Lung (tissue), 12 donors: ENCODE measurements around the gene FH. TPM values are rescaled to one million over a fixed set of nuclear protein-coding genes. Genes with fewer than 3 reads are reported as not detected.

Source experiments
- ATAC-seq: fragments of 200-7000 bp; cut with Tn5 transposase; one replicate; pipeline ENCODE4 v1.9.1; 2020; ENCODE audit warnings: moderate number of reproducible peaks; ENCODE audit not compliant: insufficient read depth, low FRiP score
- DNase-seq, 3 donors: peaks; one replicate each; pipeline ENCODE4 v3.0.0-alpha.2; 2013 to 2017
- H3K27ac ChIP-seq, 2 donors: one replicate each; pipeline ENCODE4 v1.5.1; 2013; ENCODE audit warnings: mild to moderate bottlenecking in 2 of 2, moderate library complexity in 2 of 2, control low read depth in 1 of 2, inconsistent platforms in 1 of 2, low read depth in 1 of 2, low read length in 1 of 2
- H3K27me3 ChIP-seq, 3 donors: one replicate each; pipeline ENCODE4 v1.5.1; 2013; ENCODE audit warnings: low read length in 2 of 3; ENCODE audit not compliant: control insufficient read depth in 3 of 3, insufficient read depth in 3 of 3
- H3K36me3 ChIP-seq, 4 donors: one replicate each; pipeline ENCODE4 v1.5.1; 2013; ENCODE audit warnings: low read length in 4 of 4, mild to moderate bottlenecking in 1 of 4, moderate library complexity in 1 of 4; ENCODE audit not compliant: control insufficient read depth in 4 of 4, insufficient read depth in 4 of 4
- H3K4me1 ChIP-seq, 5 donors: one replicate each; pipeline ENCODE4 v1.5.1; 2013; ENCODE audit warnings: low read length in 5 of 5, mild to moderate bottlenecking in 2 of 5, moderate library complexity in 1 of 5; ENCODE audit not compliant: control insufficient read depth in 5 of 5, insufficient read depth in 5 of 5
- H3K4me3 ChIP-seq: one replicate; pipeline ENCODE4 v1.5.1; 2013; ENCODE audit warnings: mild to moderate bottlenecking, control low read depth, moderate library complexity
- H3K9ac ChIP-seq, 2 donors: one replicate each; pipeline ENCODE4 v1.5.1; 2013; ENCODE audit warnings: low read length in 2 of 2, control low read depth in 1 of 2; ENCODE audit not compliant: insufficient read depth in 1 of 2
- H3K9me3 ChIP-seq, 4 donors: one replicate each; pipeline ENCODE4 v1.5.1; 2013; ENCODE audit warnings: low read length in 3 of 4, mild to moderate bottlenecking in 1 of 4, moderate library complexity in 1 of 4; ENCODE audit not compliant: control insufficient read depth in 4 of 4, insufficient read depth in 3 of 4
- WGBS, 2 donors: extraction: QIAGEN DNeasy Blood & Tissue Kit; methylation state at CpG; one replicate each; pipeline ENCODE4 v1.1.7; 2013; 5-methylcytosine and 5-hydroxymethylcytosine counted together
- polyA plus RNA-seq, 2 donors: library from polyadenylated mRNA; stranded (reverse); fragments of 200-250 nt; gene quantifications; one replicate each; pipeline ENCODE4 v1.2.1, GENCODE V29; 2013
- total RNA-seq, 2 donors: library from RNA; depleted of rRNA in 1 of 2; stranded (reverse); fragments of >200 nt in 1 of 2; gene quantifications; one replicate each; pipeline ENCODE4 v1.2.1, GENCODE V29; 2014 to 2021
- TF ChIP-seq, protein P1 (sequence below): IDR thresholded peaks from 2 replicates; pipeline ENCODE4 v1.5.1; 2012; ENCODE audit warnings: mild to moderate bottlenecking; ENCODE audit errors: control extremely low read depth, extremely low read depth
- donor health status: control.
- donor health status: control.
- donor health status: Bipolar disorder and iron deficiency.
- donor health status: healthy.
- donor health status: DM: yes; HTN: yes; CAD: no.

The FH gene
- total and polyA plus RNA-seq, 4 donors, result 41.3 to 49.6 (median 43.4) TPM

GRCh38 chr1:241485145-241485544 is 34.4 kb downstream of the FH start:
- H3K27me3 ChIP-seq, result no peaks in the 10 kb centered on the region
- TF ChIP-seq, protein P1, sequence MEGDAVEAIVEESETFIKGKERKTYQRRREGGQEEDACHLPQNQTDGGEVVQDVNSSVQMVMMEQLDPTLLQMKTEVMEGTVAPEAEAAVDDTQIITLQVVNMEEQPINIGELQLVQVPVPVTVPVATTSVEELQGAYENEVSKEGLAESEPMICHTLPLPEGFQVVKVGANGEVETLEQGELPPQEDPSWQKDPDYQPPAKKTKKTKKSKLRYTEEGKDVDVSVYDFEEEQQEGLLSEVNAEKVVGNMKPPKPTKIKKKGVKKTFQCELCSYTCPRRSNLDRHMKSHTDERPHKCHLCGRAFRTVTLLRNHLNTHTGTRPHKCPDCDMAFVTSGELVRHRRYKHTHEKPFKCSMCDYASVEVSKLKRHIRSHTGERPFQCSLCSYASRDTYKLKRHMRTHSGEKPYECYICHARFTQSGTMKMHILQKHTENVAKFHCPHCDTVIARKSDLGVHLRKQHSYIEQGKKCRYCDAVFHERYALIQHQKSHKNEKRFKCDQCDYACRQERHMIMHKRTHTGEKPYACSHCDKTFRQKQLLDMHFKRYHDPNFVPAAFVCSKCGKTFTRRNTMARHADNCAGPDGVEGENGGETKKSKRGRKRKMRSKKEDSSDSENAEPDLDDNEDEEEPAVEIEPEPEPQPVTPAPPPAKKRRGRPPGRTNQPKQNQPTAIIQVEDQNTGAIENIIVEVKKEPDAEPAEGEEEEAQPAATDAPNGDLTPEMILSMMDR, result no peak
- DNase-seq (no peak), ATAC-seq (no peak)
- no peaks in the 10 kb centered on the region for H3K4me1 ChIP-seq
- WGBS, 2 donors, result 89 to 93% methylated on average over 3 of the region's 3 CpGs
- H3K36me3 ChIP-seq, result no peaks in the 10 kb centered on the region
- H3K27ac ChIP-seq, result no peak overlapping the region
- H3K9me3 ChIP-seq, result peaks cover 0 to 2% (median 0%) of the 10 kb centered on the region in 4 donors
- H3K9ac ChIP-seq, result no peak overlapping the region
- no peak overlapping the region for H3K4me3 ChIP-seq

GRCh38 chr1:241482761-241483250 is 36.7 kb downstream of the FH start:
- DNase-seq (no peak), ATAC-seq (no peak)
- H3K9me3 ChIP-seq, result peaks cover 0 to 2% (median 0%) of the 10 kb centered on the region in 4 donors
- H3K4me1 ChIP-seq, result no peaks in the 10 kb centered on the region
- H3K9ac ChIP-seq, result no peak overlapping the region
- WGBS, 2 donors, result 57 to 79% methylated on average over 1 of the region's 1 CpG
- no peak overlapping the region for H3K4me3 ChIP-seq
- no peaks in the 10 kb centered on the region for H3K27me3 ChIP-seq
- no peaks in the 10 kb centered on the region for H3K36me3 ChIP-seq
- TF ChIP-seq, protein P1, result no peak
- no peak overlapping the region for H3K27ac ChIP-seq

DNA sequence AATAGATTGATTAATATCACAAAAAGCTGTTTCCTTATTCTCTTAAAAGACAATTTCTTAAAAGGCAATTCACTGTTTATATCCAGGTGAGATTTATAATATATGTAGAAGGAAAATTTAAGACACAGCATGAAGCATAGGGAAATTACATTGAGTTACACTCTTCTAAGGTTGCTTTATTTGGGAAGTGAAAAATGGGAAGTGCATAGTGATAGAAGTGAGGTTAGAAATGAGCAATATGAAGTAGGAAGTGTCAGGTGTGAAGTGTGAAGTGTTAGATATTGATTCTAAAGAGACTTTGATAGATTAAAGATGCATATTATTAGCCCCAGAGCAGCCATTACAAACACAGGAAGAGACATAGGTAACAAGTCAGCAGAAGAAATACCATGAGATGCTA is 40.3 kb downstream of the FH start:
- Histone ChIP-seq H3K4me3 (no peak overlapping the region), H3K27me3 (no peaks in the 10 kb centered on the region), H3K4me1 (no peaks in the 10 kb centered on the region), H3K9ac (no peak overlapping the region), H3K9me3 (peaks cover 0 to 2% (median 0%) of the 10 kb centered on the region in 4 donors), H3K27ac (no peak overlapping the region), H3K36me3 (no peaks in the 10 kb centered on the region)
- TF ChIP-seq, protein P1, result no peak
- no peak for ATAC-seq
- no peak for DNase-seq

GRCh38 chr1:241475671-241476070 is 43.9 kb downstream of the FH start:
- Histone ChIP-seq H3K27ac (no peak overlapping the region), H3K4me1 (no peaks in the 10 kb centered on the region), H3K36me3 (no peaks in the 10 kb centered on the region), H3K9ac (no peak overlapping the region), H3K4me3 (no peak overlapping the region), H3K27me3 (no peaks in the 10 kb centered on the region), H3K9me3 (peaks cover 0 to 2% (median 0%) of the 10 kb centered on the region in 4 donors)
- ATAC-seq (no peak), DNase-seq (no peak)
- 86 to 96% methylated on average over 1 of the region's 1 CpG for WGBS, 2 donors
- TF ChIP-seq, protein P1, result no peak
